ENCODE measurements around the gene MED13L.

The MED13L gene

DNA sequence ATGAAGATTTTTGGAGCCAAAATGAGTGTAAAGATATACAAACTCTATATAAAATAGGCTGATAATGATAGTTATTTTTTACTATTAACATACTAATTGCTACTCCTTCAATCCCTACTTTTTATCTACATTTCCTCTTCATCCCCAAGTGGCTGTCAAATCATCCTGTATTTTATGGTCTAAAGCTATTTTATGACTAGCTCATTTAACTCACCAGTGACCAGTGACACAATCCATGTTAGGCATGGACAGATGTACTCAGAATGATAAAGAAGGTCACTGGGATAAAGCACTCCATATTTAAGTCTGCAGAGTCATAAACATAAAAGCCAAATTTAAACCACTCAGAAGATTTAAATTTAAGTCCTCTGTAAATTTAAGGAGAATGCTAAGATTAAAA is 183.0 kb downstream of the MED13L start:
- no peaks in the 10 kb centered on the region for H3K4me1 ChIP-seq (ENCODE audit: control insufficient read depth, insufficient read depth, low read length)
- no peak overlapping the region for H3K4me3 ChIP-seq (ENCODE audit: low read length)
- no peaks in the 10 kb centered on the region for H3K27me3 ChIP-seq (ENCODE audit: control insufficient read depth, insufficient read depth, low read length)
- no peak overlapping the region for H3K9ac ChIP-seq (ENCODE audit: low read length)
- H3K36me3 ChIP-seq (ENCODE audit: control insufficient read depth, insufficient read depth, low read length), result no peaks in the 10 kb centered on the region
- no peaks in the 10 kb centered on the region for H3K9me3 ChIP-seq (ENCODE audit: control insufficient read depth, low read length)

DNA sequence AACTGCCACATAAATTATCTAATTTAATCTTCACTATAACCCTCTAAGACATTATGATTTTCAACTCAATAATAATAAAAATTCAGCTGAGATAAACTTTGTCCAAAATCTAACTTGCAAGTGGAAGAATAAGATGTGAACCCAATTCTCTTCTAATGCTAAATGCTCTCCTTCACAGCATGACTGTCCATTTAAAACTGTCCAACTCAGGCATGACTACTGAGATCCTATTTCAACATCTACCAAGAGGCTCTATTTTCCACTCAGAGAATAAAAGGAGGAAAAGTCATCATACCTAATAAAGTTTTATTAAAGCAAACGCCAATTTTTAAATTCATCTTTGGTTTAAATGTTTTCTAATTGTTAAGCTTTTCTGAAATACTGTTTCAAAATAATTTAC is 183.6 kb downstream of the MED13L start:
- H3K27me3 ChIP-seq (ENCODE audit: control insufficient read depth, insufficient read depth, low read length), result no peaks in the 10 kb centered on the region

DNA sequence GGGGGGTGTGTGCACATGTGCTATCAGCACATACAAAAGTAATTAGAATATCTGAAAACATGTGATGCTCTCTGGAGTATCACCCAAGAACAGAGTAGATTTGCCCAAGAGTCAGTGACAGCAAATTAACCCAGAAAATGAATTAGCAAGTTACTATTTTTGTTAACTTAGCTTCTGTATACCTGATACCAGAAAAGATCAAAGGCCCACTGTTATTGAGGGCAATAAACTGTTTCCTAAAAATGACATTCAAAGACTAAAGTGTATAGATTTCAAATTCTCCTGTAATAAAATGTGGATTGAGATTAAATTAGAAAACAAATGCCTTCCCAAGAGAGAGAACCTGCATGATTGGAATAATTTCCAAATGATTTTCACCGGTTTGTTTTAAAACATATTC is 184.7 kb downstream of the MED13L start:
- Histone ChIP-seq H3K9me3 (ENCODE audit: control insufficient read depth, low read length) (no peaks in the 10 kb centered on the region), H3K27me3 (ENCODE audit: control insufficient read depth, insufficient read depth, low read length) (no peaks in the 10 kb centered on the region), H3K4me3 (ENCODE audit: low read length) (no peak overlapping the region), H3K4me1 (ENCODE audit: control insufficient read depth, insufficient read depth, low read length) (no peaks in the 10 kb centered on the region), H3K36me3 (ENCODE audit: control insufficient read depth, insufficient read depth, low read length) (no peaks in the 10 kb centered on the region), H3K9ac (ENCODE audit: low read length) (no peak overlapping the region)

More for the DNA sequence above, 183.6 kb downstream of the MED13L start:
- Histone ChIP-seq H3K4me1 (ENCODE audit: control insufficient read depth, insufficient read depth, low read length) (no peaks in the 10 kb centered on the region), H3K9ac (ENCODE audit: low read length) (no peak overlapping the region), H3K9me3 (ENCODE audit: control insufficient read depth, low read length) (no peaks in the 10 kb centered on the region), H3K36me3 (ENCODE audit: control insufficient read depth, insufficient read depth, low read length) (no peaks in the 10 kb centered on the region), H3K4me3 (ENCODE audit: low read length) (no peak overlapping the region)

DNA sequence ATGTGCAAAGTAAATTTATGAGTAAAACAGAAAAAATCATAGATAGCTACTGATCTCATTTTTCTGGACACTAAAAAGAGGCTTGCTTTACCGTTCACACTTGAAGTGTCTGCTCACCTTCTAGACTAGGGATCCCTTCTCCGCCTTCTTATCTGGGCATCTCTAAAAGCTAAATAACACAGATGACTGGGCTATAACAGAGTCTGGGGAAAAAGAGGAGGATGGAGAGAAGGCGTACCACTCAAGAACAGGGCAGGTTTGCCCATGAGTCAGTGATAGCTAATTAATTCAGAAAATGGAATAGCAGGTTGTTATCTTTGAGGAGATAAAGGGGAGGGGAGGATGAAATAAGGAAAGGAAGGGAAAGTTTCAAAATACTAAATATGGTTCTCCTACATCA is 185.3 kb downstream of the MED13L start:
- H3K9ac ChIP-seq (ENCODE audit: low read length), result no peak overlapping the region

DNA sequence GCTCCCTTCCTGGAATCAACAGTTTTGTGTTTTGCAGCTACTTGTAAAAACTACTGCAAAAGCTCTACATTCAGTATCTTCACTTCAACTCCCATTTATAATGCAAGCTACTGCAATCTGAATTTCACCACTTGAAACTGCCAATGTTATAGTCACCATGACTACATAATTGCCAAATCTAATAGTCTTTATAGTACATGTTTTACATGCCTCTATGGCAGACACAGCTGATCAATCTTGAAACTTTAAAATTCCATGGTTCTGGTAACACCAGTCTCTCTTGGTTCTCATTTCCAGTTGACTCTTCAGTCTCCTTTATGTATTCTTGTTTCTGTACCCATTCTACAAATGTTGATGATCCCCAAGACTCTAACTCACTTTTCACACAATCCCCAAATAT is 185.9 kb downstream of the MED13L start:
- H3K27me3 ChIP-seq (ENCODE audit: control insufficient read depth, insufficient read depth, low read length), result no peaks in the 10 kb centered on the region
- no peaks in the 10 kb centered on the region for H3K9me3 ChIP-seq (ENCODE audit: control insufficient read depth, low read length)
- H3K4me1 ChIP-seq (ENCODE audit: control insufficient read depth, insufficient read depth, low read length), result no peaks in the 10 kb centered on the region
- H3K4me3 ChIP-seq (ENCODE audit: low read length), result no peak overlapping the region
- no peak overlapping the region for H3K9ac ChIP-seq (ENCODE audit: low read length)
- H3K36me3 ChIP-seq (ENCODE audit: control insufficient read depth, insufficient read depth, low read length), result no peaks in the 10 kb centered on the region

More for the DNA sequence above, 185.3 kb downstream of the MED13L start:
- Histone ChIP-seq H3K4me3 (ENCODE audit: low read length) (no peak overlapping the region), H3K4me1 (ENCODE audit: control insufficient read depth, insufficient read depth, low read length) (no peaks in the 10 kb centered on the region), H3K36me3 (ENCODE audit: control insufficient read depth, insufficient read depth, low read length) (no peaks in the 10 kb centered on the region), H3K27me3 (ENCODE audit: control insufficient read depth, insufficient read depth, low read length) (no peaks in the 10 kb centered on the region), H3K9me3 (ENCODE audit: control insufficient read depth, low read length) (no peaks in the 10 kb centered on the region)

DNA sequence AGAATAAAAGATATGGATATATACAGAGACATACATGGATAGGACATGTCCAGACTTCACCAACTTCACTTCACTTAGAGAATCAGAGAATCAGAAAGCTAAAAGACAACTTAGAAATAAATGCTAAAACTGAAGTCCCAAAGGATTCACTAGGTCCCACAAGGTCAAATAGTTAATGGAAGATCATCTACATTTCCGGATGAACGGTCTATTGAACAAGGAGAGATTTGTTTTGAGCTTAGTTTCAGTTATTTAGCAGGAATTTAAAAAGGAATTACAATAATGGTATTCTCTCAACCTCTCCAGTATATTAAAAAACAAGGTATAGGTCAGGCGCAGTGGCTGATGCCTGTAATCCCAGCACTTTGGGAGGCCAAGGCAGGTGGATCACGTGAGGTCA is 187.0 kb downstream of the MED13L start:
- Histone ChIP-seq H3K9ac (ENCODE audit: low read length) (no peak overlapping the region), H3K4me3 (ENCODE audit: low read length) (no peak overlapping the region), H3K36me3 (ENCODE audit: control insufficient read depth, insufficient read depth, low read length) (no peaks in the 10 kb centered on the region), H3K9me3 (ENCODE audit: control insufficient read depth, low read length) (no peaks in the 10 kb centered on the region), H3K27me3 (ENCODE audit: control insufficient read depth, insufficient read depth, low read length) (no peaks in the 10 kb centered on the region), H3K4me1 (ENCODE audit: control insufficient read depth, insufficient read depth, low read length) (no peaks in the 10 kb centered on the region)

DNA sequence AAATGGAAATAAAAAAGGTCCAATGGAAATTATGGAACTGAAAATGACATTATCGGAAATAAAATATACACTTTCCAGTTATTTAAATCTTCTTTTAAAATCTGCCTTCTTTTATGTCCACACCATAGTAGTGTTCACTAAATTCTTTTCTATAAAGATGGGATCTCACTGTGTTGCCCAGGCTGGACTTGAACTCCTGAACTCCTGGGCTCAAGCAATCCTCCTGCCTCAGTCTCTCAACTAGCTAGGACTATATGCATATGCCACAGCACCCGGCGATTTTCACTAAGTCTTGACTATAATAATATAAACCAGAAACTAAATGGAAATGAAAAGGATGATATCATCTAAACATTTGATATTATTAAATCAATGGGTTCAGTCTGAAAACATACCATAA is 188.4 kb downstream of the MED13L start:
- Histone ChIP-seq H3K36me3 (ENCODE audit: control insufficient read depth, insufficient read depth, low read length) (no peaks in the 10 kb centered on the region), H3K9me3 (ENCODE audit: control insufficient read depth, low read length) (no peaks in the 10 kb centered on the region), H3K9ac (ENCODE audit: low read length) (no peak overlapping the region), H3K27me3 (ENCODE audit: control insufficient read depth, insufficient read depth, low read length) (no peaks in the 10 kb centered on the region), H3K4me1 (ENCODE audit: control insufficient read depth, insufficient read depth, low read length) (no peaks in the 10 kb centered on the region), H3K4me3 (ENCODE audit: low read length) (no peak overlapping the region)

DNA sequence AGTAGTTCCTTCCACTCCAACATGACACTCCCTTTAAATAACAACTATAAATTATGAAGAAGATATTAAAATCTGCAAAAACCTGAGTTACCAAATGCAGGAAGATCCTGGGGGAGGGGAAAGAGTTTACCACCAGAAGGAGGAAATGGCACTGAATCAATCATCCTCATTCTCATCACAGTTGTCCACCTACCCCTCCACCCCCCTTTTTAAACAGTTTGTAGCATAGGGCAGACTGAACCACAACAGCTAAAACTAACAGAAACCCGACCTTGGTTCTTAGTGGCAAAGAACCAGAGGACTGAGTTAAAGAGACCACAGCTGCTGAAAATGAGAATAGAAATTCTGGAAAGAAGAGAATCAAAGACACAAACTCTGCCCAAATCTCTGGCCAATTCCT is 189.5 kb downstream of the MED13L start:
- no peaks in the 10 kb centered on the region for H3K27me3 ChIP-seq (ENCODE audit: control insufficient read depth, insufficient read depth, low read length)
- no peaks in the 10 kb centered on the region for H3K36me3 ChIP-seq (ENCODE audit: control insufficient read depth, insufficient read depth, low read length)
- no peaks in the 10 kb centered on the region for H3K9me3 ChIP-seq (ENCODE audit: control insufficient read depth, low read length)
- no peak overlapping the region for H3K4me3 ChIP-seq (ENCODE audit: low read length)
- no peak overlapping the region for H3K9ac ChIP-seq (ENCODE audit: low read length)
- no peaks in the 10 kb centered on the region for H3K4me1 ChIP-seq (ENCODE audit: control insufficient read depth, insufficient read depth, low read length)

DNA sequence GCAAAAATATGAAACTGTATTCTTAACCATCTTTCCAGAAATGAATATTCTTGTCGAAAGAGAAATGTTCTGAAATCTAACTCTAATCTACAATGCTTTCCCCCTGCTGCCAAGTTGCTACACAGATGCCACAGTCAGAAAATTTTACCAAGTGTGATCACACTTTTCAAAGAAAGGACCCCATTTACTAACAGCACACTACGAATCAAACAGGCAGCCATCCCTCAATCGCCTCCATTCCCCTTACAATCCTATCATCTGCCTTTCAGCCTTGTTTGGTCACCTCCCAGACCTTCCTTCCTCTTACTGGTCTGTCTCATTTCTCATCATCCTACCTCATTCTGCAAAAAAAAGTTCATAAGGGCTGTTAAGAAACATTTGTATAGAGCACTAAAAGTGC is 190.1 kb downstream of the MED13L start:
- no peaks in the 10 kb centered on the region for H3K27me3 ChIP-seq (ENCODE audit: control insufficient read depth, insufficient read depth, low read length)
- H3K4me3 ChIP-seq (ENCODE audit: low read length), result no peak overlapping the region
- no peaks in the 10 kb centered on the region for H3K36me3 ChIP-seq (ENCODE audit: control insufficient read depth, insufficient read depth, low read length)
- no peak overlapping the region for H3K9ac ChIP-seq (ENCODE audit: low read length)
- H3K9me3 ChIP-seq (ENCODE audit: control insufficient read depth, low read length), result no peaks in the 10 kb centered on the region
- H3K4me1 ChIP-seq (ENCODE audit: control insufficient read depth, insufficient read depth, low read length), result no peaks in the 10 kb centered on the region

DNA sequence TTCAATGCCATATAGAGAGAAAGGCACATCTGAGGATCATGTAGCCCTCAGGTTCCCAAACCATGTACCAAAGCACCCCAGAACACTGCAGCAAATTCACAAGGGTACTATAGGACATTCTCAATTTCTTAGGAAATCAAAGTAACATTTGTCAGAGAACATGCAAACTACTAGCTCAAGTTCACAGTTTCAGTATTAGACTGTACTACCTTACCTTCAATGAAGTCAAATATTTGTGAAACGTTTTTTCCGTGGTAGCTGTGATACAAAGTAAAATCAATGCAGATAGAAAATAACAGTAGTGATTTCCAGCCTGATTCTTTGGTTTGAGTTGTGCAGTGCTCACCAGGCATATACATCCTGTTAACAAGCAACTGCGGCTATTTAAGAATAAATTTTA is 197.1 kb downstream of the MED13L start:
- no peaks in the 10 kb centered on the region for H3K4me1 ChIP-seq (ENCODE audit: control insufficient read depth, insufficient read depth, low read length)
- no peak overlapping the region for H3K4me3 ChIP-seq (ENCODE audit: low read length)
- H3K36me3 ChIP-seq (ENCODE audit: control insufficient read depth, insufficient read depth, low read length), result no peaks in the 10 kb centered on the region
- H3K9me3 ChIP-seq (ENCODE audit: control insufficient read depth, low read length), result no peaks in the 10 kb centered on the region
- no peak overlapping the region for H3K9ac ChIP-seq (ENCODE audit: low read length)
- no peaks in the 10 kb centered on the region for H3K27me3 ChIP-seq (ENCODE audit: control insufficient read depth, insufficient read depth, low read length)

DNA sequence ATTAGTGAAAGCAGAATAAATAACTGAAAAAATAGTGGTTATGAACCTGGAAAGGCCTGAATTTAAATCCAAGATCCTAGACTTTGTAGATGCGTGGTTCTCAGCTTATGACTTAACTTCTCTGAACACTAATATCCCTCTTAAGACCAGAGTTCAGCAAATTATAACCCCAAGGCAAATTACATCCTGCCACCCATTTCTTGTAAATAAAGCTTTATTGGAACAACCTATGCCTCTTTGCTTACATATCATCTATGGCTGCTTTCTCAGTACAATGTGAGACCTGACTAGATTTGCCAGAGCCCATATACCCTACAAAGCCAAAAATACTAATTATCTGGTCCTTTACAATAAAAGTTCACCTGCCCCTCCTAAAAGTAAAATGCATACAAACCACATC is 199.1 kb downstream of the MED13L start:
- Histone ChIP-seq H3K36me3 (ENCODE audit: control insufficient read depth, insufficient read depth, low read length) (no peaks in the 10 kb centered on the region), H3K4me3 (ENCODE audit: low read length) (no peak overlapping the region), H3K4me1 (ENCODE audit: control insufficient read depth, insufficient read depth, low read length) (no peaks in the 10 kb centered on the region), H3K27me3 (ENCODE audit: control insufficient read depth, insufficient read depth, low read length) (no peaks in the 10 kb centered on the region), H3K9me3 (ENCODE audit: control insufficient read depth, low read length) (no peaks in the 10 kb centered on the region), H3K9ac (ENCODE audit: low read length) (no peak overlapping the region)

DNA sequence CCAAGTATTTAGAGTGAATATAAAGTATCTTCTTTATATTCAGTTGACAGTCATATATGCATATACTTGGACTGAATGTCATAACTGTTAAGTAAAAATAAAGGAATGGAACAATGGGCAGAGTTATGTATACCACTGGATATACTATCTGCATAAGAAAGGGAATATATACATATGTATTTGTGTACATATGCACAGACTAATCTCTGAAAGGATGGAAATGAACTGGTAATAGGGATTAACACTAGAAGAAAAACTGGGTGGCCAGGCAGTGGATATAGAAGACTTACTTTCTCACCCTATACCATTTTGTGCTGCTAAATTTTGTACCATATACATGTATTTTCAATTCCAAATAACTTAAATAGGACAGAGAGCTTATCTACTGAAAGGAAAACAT is 200.1 kb downstream of the MED13L start:
- Histone ChIP-seq H3K4me1 (ENCODE audit: control insufficient read depth, insufficient read depth, low read length) (no peaks in the 10 kb centered on the region), H3K36me3 (ENCODE audit: control insufficient read depth, insufficient read depth, low read length) (no peaks in the 10 kb centered on the region)

DNA sequence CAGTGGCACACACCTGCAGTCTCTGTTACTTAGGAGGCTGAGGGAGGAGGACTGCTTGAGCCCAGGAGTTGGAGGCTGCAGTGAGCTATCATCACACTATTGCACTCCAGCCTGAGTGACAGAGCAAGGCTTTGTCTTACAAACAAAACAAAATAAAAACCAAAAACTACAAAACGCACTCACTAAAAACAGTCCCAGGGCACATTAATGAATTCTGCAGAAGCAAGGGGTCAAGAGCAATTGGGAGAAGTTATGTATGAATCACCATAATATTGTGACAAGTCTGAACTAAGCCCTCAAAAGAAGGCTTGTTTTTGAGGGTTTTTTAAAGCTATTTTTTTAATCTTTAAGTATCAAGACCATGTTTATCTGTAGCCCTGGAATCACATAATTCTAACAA is 201.1 kb downstream of the MED13L start:
- no peaks in the 10 kb centered on the region for H3K4me1 ChIP-seq (ENCODE audit: control insufficient read depth, insufficient read depth, low read length)
- no peaks in the 10 kb centered on the region for H3K27me3 ChIP-seq (ENCODE audit: control insufficient read depth, insufficient read depth, low read length)
- no peaks in the 10 kb centered on the region for H3K9me3 ChIP-seq (ENCODE audit: control insufficient read depth, low read length)
- no peak overlapping the region for H3K9ac ChIP-seq (ENCODE audit: low read length)
- H3K36me3 ChIP-seq (ENCODE audit: control insufficient read depth, insufficient read depth, low read length), result no peaks in the 10 kb centered on the region
- H3K4me3 ChIP-seq (ENCODE audit: low read length), result no peak overlapping the region

More for the DNA sequence above, 200.1 kb downstream of the MED13L start:
- Histone ChIP-seq H3K9me3 (ENCODE audit: control insufficient read depth, low read length) (no peaks in the 10 kb centered on the region), H3K4me3 (ENCODE audit: low read length) (no peak overlapping the region), H3K9ac (ENCODE audit: low read length) (no peak overlapping the region), H3K27me3 (ENCODE audit: control insufficient read depth, insufficient read depth, low read length) (no peaks in the 10 kb centered on the region)

Data from mucosa of stomach (tissue), 1 donor.